ENCODE data around the gene CBLN1.

CBLN1 gene

GRCh38 chr16:49281480-49281842 lies at the start of gene CBLN1:
Gene CBLN1, minus strand, starts transcription at chr16:49281838. Its CDS starts 373 bp downstream, at chr16:49281465.
- Histone ChIP-seq H3K27me3 (ENCODE audit: control insufficient read depth, insufficient read depth, low read length) (peaks cover 85% of the 10 kb centered on the region), H3K4me1 (ENCODE audit: control insufficient read depth, insufficient read depth, low read length) (peaks cover 8% of the 10 kb centered on the region), H3K9me3 (ENCODE audit: control insufficient read depth, insufficient read depth, low read length) (no peaks in the 10 kb centered on the region), H3K4me3 (ENCODE audit: low read depth, low read length) (peak within 1 kb of the TSS; percentile 71), H3K36me3 (ENCODE audit: control insufficient read depth, insufficient read depth, low read length) (no peaks in the 10 kb centered on the region), H3K9ac (ENCODE audit: low read depth, low read length) (no peak within 1 kb of the TSS)

GRCh38 chr16:49330562-49331201 lies 49.0 kb upstream of the CBLN1 start:
- Histone ChIP-seq H3K36me3 (ENCODE audit: control insufficient read depth, insufficient read depth, low read length) (no peaks in the 10 kb centered on the region), H3K4me3 (ENCODE audit: low read depth, low read length) (no peak overlapping the region), H3K4me1 (ENCODE audit: control insufficient read depth, insufficient read depth, low read length) (peaks cover 3% of the 10 kb centered on the region), H3K27me3 (ENCODE audit: control insufficient read depth, insufficient read depth, low read length) (no peaks in the 10 kb centered on the region), H3K9me3 (ENCODE audit: control insufficient read depth, insufficient read depth, low read length) (no peaks in the 10 kb centered on the region), H3K9ac (ENCODE audit: low read depth, low read length) (no peak overlapping the region)

GRCh38 chr16:49328325-49328724 lies 46.7 kb upstream of the CBLN1 start:
- Histone ChIP-seq H3K9me3 (ENCODE audit: control insufficient read depth, insufficient read depth, low read length) (no peaks in the 10 kb centered on the region), H3K27me3 (ENCODE audit: control insufficient read depth, insufficient read depth, low read length) (no peaks in the 10 kb centered on the region), H3K9ac (ENCODE audit: low read depth, low read length) (no peak overlapping the region), H3K36me3 (ENCODE audit: control insufficient read depth, insufficient read depth, low read length) (no peaks in the 10 kb centered on the region), H3K4me1 (ENCODE audit: control insufficient read depth, insufficient read depth, low read length) (peaks cover 3% of the 10 kb centered on the region), H3K4me3 (ENCODE audit: low read depth, low read length) (no peak overlapping the region)

GRCh38 chr16:49327466-49327865 lies 45.8 kb upstream of the CBLN1 start:
- no peaks in the 10 kb centered on the region for H3K4me1 ChIP-seq (ENCODE audit: control insufficient read depth, insufficient read depth, low read length)
- H3K9me3 ChIP-seq (ENCODE audit: control insufficient read depth, insufficient read depth, low read length), result no peaks in the 10 kb centered on the region
- H3K9ac ChIP-seq (ENCODE audit: low read depth, low read length), result no peak overlapping the region
- no peaks in the 10 kb centered on the region for H3K36me3 ChIP-seq (ENCODE audit: control insufficient read depth, insufficient read depth, low read length)
- no peak overlapping the region for H3K4me3 ChIP-seq (ENCODE audit: low read depth, low read length)
- no peaks in the 10 kb centered on the region for H3K27me3 ChIP-seq (ENCODE audit: control insufficient read depth, insufficient read depth, low read length)

DNA sequence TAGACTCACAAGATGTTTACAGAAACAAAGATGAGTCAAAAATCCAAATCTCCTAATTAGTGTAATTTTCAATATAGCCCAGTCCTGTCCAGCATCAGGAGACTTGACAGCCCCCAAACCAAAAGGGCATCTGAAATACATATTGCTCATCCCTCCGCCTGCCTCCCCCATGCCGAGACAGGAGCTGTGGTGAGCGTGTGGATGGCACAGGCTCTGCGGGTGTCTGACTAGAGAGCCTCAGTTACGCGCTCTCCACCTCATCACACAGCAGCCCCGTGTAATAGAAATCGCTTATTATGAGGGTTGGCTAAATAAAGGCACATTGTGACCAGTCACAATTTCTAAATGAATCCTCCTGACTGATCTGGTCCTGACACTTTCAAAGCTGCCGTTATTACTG lies 43.1 kb upstream of the CBLN1 start:
- Histone ChIP-seq H3K4me1 (ENCODE audit: control insufficient read depth, insufficient read depth, low read length) (no peaks in the 10 kb centered on the region), H3K36me3 (ENCODE audit: control insufficient read depth, insufficient read depth, low read length) (no peaks in the 10 kb centered on the region), H3K27me3 (ENCODE audit: control insufficient read depth, insufficient read depth, low read length) (no peaks in the 10 kb centered on the region), H3K9me3 (ENCODE audit: control insufficient read depth, insufficient read depth, low read length) (no peaks in the 10 kb centered on the region), H3K4me3 (ENCODE audit: low read depth, low read length) (no peak overlapping the region), H3K9ac (ENCODE audit: low read depth, low read length) (no peak overlapping the region)

DNA sequence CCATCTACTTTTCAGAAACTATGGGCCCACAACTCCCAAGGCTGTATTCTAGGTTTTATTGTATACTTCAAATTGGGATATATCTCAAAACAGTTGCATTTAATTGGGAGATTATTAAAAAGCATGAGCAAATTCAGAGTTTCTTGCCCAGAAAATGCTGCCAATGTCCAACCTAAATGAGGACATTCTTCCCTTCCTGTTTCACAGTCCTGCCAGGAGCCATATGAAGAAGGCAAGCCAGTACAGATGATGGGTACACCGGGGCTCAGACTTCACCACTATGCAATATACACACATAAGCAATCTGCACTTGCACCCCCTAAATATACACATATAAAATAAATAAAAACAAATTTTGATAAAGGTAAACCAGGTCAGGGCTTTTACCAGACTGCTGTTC lies 34.0 kb upstream of the CBLN1 start:
- H3K9me3 ChIP-seq (ENCODE audit: control insufficient read depth, insufficient read depth, low read length), result no peaks in the 10 kb centered on the region
- no peak overlapping the region for H3K4me3 ChIP-seq (ENCODE audit: low read depth, low read length)
- no peaks in the 10 kb centered on the region for H3K4me1 ChIP-seq (ENCODE audit: control insufficient read depth, insufficient read depth, low read length)
- H3K9ac ChIP-seq (ENCODE audit: low read depth, low read length), result no peak overlapping the region
- no peaks in the 10 kb centered on the region for H3K27me3 ChIP-seq (ENCODE audit: control insufficient read depth, insufficient read depth, low read length)
- H3K36me3 ChIP-seq (ENCODE audit: control insufficient read depth, insufficient read depth, low read length), result no peaks in the 10 kb centered on the region

DNA sequence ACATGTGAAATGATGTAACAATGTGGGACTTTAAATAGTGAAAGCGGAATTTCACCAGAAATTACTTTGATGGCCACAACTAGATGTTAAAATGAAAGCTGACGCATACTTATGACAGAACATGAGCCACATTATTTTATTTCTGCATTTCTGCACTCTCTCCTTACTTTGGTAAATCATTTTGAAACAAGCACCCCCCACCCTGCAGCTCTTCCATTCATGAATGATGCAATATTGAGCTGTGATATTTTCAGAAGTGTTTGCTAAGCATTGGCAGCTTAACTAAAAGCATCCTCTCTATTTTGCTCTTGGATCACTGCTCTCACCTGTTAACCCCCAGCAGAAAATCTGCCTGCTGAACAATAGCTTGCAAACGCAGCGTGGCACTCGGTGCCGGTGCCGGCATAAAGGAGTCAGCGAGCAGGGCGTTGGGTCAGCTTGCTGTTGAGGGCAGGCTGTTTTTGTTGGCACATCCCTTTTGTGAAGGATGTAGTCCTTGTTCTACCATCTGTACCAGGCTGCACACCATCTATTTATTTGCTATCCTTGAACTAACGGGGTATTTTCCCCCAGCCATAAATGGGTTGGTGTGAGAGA lies 30.8 kb upstream of the CBLN1 start:
- H3K27me3 ChIP-seq (ENCODE audit: control insufficient read depth, insufficient read depth, low read length), result no peaks in the 10 kb centered on the region
- no peak overlapping the region for H3K9ac ChIP-seq (ENCODE audit: low read depth, low read length)
- H3K4me3 ChIP-seq (ENCODE audit: low read depth, low read length), result no peak overlapping the region
- no peaks in the 10 kb centered on the region for H3K36me3 ChIP-seq (ENCODE audit: control insufficient read depth, insufficient read depth, low read length)
- no peaks in the 10 kb centered on the region for H3K9me3 ChIP-seq (ENCODE audit: control insufficient read depth, insufficient read depth, low read length)
- H3K4me1 ChIP-seq (ENCODE audit: control insufficient read depth, insufficient read depth, low read length), result no peaks in the 10 kb centered on the region

GRCh38 chr16:49311823-49312222 lies 30.2 kb upstream of the CBLN1 start:
- H3K9ac ChIP-seq (ENCODE audit: low read depth, low read length), result no peak overlapping the region
- no peaks in the 10 kb centered on the region for H3K4me1 ChIP-seq (ENCODE audit: control insufficient read depth, insufficient read depth, low read length)
- H3K4me3 ChIP-seq (ENCODE audit: low read depth, low read length), result no peak overlapping the region
- H3K9me3 ChIP-seq (ENCODE audit: control insufficient read depth, insufficient read depth, low read length), result no peaks in the 10 kb centered on the region
- no peaks in the 10 kb centered on the region for H3K36me3 ChIP-seq (ENCODE audit: control insufficient read depth, insufficient read depth, low read length)
- no peaks in the 10 kb centered on the region for H3K27me3 ChIP-seq (ENCODE audit: control insufficient read depth, insufficient read depth, low read length)

DNA sequence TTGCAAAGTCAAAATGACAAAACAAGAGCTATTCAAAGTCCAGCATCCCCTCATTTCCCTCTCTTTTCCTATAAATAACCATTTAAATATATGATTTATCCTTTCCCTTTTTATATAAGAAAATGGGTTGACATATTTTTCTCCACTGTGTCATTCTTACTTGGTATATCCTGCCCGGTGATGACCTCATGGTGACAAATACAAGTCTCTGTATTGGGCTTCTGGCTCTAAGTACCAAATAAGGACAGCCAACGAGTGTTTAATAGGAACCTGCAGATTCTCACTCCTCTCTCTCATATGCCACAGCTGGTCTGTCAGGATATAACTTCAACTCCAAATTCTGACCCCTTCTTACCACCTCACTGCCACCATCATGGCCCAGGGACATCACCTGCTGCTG lies 25.5 kb upstream of the CBLN1 start:
- no peak overlapping the region for H3K9ac ChIP-seq (ENCODE audit: low read depth, low read length)
- H3K4me1 ChIP-seq (ENCODE audit: control insufficient read depth, insufficient read depth, low read length), result no peaks in the 10 kb centered on the region
- no peak overlapping the region for H3K4me3 ChIP-seq (ENCODE audit: low read depth, low read length)
- no peaks in the 10 kb centered on the region for H3K9me3 ChIP-seq (ENCODE audit: control insufficient read depth, insufficient read depth, low read length)
- H3K36me3 ChIP-seq (ENCODE audit: control insufficient read depth, insufficient read depth, low read length), result no peaks in the 10 kb centered on the region
- no peaks in the 10 kb centered on the region for H3K27me3 ChIP-seq (ENCODE audit: control insufficient read depth, insufficient read depth, low read length)

- Histone ChIP-seq H3K4me1 (ENCODE audit: control insufficient read depth, insufficient read depth, low read length) (no peaks in the 10 kb centered on the region), H3K4me3 (ENCODE audit: low read depth, low read length) (no peak overlapping the region), H3K36me3 (ENCODE audit: control insufficient read depth, insufficient read depth, low read length) (no peaks in the 10 kb centered on the region)
These were observed 23.8 kb upstream of the CBLN1 start for GRCh38 chr16:49305406-49305805.

DNA sequence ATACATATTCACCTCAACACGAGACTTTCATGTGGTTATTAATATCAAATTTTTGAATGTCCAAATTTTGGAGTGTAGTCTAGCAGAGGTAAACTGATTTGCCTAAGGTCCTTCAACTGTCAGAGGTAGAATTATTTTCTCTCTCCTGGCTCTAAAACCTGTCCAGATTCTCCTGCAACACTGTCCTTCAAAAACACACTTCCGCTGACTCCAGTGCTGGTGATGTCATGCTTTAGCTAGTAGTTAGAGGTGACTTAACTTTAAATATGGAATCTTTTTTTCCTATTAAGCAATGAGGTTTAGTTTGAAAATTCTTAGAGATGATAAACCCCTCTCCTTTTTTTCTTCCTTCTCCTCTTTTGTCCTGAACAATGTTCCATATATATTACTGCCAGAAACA lies 10.8 kb upstream of the CBLN1 start:
- Histone ChIP-seq H3K4me3 (ENCODE audit: low read depth, low read length) (no peak overlapping the region), H3K27me3 (ENCODE audit: control insufficient read depth, insufficient read depth, low read length) (peaks cover 8% of the 10 kb centered on the region), H3K36me3 (ENCODE audit: control insufficient read depth, insufficient read depth, low read length) (no peaks in the 10 kb centered on the region), H3K9ac (ENCODE audit: low read depth, low read length) (no peak overlapping the region), H3K4me1 (ENCODE audit: control insufficient read depth, insufficient read depth, low read length) (no peaks in the 10 kb centered on the region), H3K9me3 (ENCODE audit: control insufficient read depth, insufficient read depth, low read length) (no peaks in the 10 kb centered on the region)

More at GRCh38 chr16:49305406-49305805, 23.8 kb upstream of the CBLN1 start:
- no peak overlapping the region for H3K9ac ChIP-seq (ENCODE audit: low read depth, low read length)
- H3K9me3 ChIP-seq (ENCODE audit: control insufficient read depth, insufficient read depth, low read length), result no peaks in the 10 kb centered on the region
- peaks cover 3% of the 10 kb centered on the region for H3K27me3 ChIP-seq (ENCODE audit: control insufficient read depth, insufficient read depth, low read length)

- no peaks in the 10 kb centered on the region for H3K4me1 ChIP-seq (ENCODE audit: control insufficient read depth, insufficient read depth, low read length)
- no peak overlapping the region for H3K4me3 ChIP-seq (ENCODE audit: low read depth, low read length)
- no peak overlapping the region for H3K9ac ChIP-seq (ENCODE audit: low read depth, low read length)
- H3K27me3 ChIP-seq (ENCODE audit: control insufficient read depth, insufficient read depth, low read length), result peaks cover 40% of the 10 kb centered on the region
- H3K9me3 ChIP-seq (ENCODE audit: control insufficient read depth, insufficient read depth, low read length), result no peaks in the 10 kb centered on the region
- H3K36me3 ChIP-seq (ENCODE audit: control insufficient read depth, insufficient read depth, low read length), result no peaks in the 10 kb centered on the region
These were observed 5.9 kb upstream of the CBLN1 start for GRCh38 chr16:49287572-49287971.

Data from iPS-15b (cell line).